B cell (primary cell): ENCODE results near the gene PLPPR1.

Experiments used
- EZH2 ChIP-seq: IDR thresholded peaks from 2 replicates; pipeline ENCODE4 v1.6.1; 2012; ENCODE audit warnings: borderline replicate concordance, low read depth, mild to moderate bottlenecking, moderate library complexity, low read length; ENCODE audit not compliant: insufficient read depth, poor library complexity, severe bottlenecking
- TF ChIP-seq, protein P1 (sequence below): fragments of 200-600 bp; IDR thresholded peaks from one replicate; pipeline ENCODE4 v1.8.0; 2022; ENCODE audit warnings: antibody characterized with exemption, mild to moderate bottlenecking

DNA sequence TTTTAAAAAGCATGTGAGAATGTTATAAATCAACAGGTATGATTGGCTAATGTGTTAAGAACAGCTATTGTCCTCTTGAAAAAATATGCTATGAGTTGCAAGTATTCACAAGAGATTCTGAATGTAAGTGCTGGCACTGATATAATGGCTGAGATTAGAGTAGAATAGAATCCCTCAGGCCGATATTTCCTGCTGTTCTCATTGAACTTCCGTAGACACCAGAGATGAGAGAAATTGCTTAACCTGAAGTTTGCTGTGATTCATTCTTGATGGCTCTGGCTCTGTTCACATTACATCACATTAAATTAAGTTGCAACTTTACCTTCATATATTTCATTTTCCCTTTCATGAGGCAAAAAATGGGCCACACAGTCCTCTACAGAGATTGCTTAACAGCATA, 241.8 kb downstream of the PLPPR1 start:
- TF ChIP-seq, protein P1, sequence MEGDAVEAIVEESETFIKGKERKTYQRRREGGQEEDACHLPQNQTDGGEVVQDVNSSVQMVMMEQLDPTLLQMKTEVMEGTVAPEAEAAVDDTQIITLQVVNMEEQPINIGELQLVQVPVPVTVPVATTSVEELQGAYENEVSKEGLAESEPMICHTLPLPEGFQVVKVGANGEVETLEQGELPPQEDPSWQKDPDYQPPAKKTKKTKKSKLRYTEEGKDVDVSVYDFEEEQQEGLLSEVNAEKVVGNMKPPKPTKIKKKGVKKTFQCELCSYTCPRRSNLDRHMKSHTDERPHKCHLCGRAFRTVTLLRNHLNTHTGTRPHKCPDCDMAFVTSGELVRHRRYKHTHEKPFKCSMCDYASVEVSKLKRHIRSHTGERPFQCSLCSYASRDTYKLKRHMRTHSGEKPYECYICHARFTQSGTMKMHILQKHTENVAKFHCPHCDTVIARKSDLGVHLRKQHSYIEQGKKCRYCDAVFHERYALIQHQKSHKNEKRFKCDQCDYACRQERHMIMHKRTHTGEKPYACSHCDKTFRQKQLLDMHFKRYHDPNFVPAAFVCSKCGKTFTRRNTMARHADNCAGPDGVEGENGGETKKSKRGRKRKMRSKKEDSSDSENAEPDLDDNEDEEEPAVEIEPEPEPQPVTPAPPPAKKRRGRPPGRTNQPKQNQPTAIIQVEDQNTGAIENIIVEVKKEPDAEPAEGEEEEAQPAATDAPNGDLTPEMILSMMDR, result no peak
- TF ChIP-seq EZH2, result no peak
